ENCODE measurements around the gene CST2.
"Not testable (repeated sequence)": the region's sequence is repeated elsewhere in the genome, so short reads cannot be mapped to it uniquely, and the experiment has no call there.

Gene CST2

GRCh38 chr20:23810349-23810748, 16.2 kb downstream of the CST2 start:
- DNase-seq (ENCODE audit: low read depth, low spot score) = not testable (repeated sequence)

GRCh38 chr20:23800865-23801264, 25.7 kb downstream of the CST2 start:
- no peak for DNase-seq (ENCODE audit: low read depth, low spot score)

- not testable (repeated sequence) for DNase-seq (ENCODE audit: low read depth, low spot score)
These were observed 27.2 kb downstream of the CST2 start for GRCh38 chr20:23799216-23799847.

- DNase-seq (ENCODE audit: low read depth, low spot score) = no peak
These were observed 31.0 kb downstream of the CST2 start for GRCh38 chr20:23795526-23795925.

GRCh38 chr20:23794841-23795240, 31.7 kb downstream of the CST2 start:
- no peak for DNase-seq (ENCODE audit: low read depth, low spot score)

GRCh38 chr20:23794065-23794464, 32.5 kb downstream of the CST2 start:
- DNase-seq (ENCODE audit: low read depth, low spot score) = no peak

GRCh38 chr20:23783447-23783846, 43.1 kb downstream of the CST2 start:
- no peak for DNase-seq (ENCODE audit: low read depth, low spot score)

- DNase-seq (ENCODE audit: low read depth, low spot score) = no peak
These were observed 44.1 kb downstream of the CST2 start for GRCh38 chr20:23782366-23782983.

GRCh38 chr20:23778676-23779075, 47.9 kb downstream of the CST2 start:
- not testable (repeated sequence) for DNase-seq (ENCODE audit: low read depth, low spot score)

GRCh38 chr20:23777380-23777779, 49.1 kb downstream of the CST2 start:
- DNase-seq (ENCODE audit: low read depth, low spot score) = not testable (repeated sequence)

- DNase-seq (ENCODE audit: low read depth, low spot score) = no peak
These were observed 50.3 kb downstream of the CST2 start for GRCh38 chr20:23776067-23776771.

GRCh38 chr20:23774081-23774480, 52.4 kb downstream of the CST2 start:
- no peak for DNase-seq (ENCODE audit: low read depth, low spot score)

Data from brain pericyte (primary cell).